Suppressor macrophage treated with lipopolysaccharide for 4 hours (primary cell): Measurements from ENCODE around the gene PAK5.

ENCODE experiments used
- DNase-seq: peaks from one replicate; pipeline ENCODE4 v3.0.0-alpha.2; 2020

The PAK5 gene

DNA sequence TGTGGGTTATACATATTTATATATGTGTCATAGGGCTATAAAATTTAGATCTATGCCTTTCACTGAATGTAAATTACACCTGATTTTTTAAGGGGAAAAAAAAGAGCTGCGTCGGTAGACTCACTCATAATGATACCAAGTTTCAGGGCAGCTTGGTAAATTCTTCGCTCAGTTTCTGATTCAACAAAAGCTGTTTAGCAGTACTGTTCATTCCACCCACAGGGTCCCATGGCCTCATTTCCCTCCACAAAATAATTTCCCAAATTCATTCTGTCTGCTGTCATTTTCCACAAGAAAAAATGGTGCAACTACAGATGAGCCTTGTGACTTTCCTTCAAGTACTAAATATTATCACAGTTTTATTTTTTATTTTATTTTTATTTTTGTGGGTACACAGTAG, 63.7 kb downstream of the PAK5 start:
- DNase-seq = no peak

DNA sequence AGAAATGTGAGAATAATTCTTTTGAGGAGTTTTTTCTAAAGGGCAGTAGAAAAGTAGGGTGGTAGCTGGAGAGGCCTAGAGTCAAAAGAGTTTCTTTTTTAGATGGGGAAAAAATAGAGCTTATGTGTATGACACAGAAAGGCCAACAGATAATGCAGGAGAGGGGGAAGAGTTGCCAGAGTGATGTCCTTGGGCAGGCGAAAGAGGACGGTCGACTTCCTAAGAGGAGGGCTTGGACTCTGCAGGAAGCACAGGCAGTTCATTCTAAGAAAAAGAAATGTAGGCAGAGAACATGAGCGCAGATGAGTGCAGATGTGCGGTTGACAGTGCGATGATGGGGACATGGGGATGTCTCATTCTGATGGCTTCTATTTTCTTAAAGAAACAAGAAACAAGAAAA, 68.9 kb downstream of the PAK5 start:
- DNase-seq = no peak

DNA sequence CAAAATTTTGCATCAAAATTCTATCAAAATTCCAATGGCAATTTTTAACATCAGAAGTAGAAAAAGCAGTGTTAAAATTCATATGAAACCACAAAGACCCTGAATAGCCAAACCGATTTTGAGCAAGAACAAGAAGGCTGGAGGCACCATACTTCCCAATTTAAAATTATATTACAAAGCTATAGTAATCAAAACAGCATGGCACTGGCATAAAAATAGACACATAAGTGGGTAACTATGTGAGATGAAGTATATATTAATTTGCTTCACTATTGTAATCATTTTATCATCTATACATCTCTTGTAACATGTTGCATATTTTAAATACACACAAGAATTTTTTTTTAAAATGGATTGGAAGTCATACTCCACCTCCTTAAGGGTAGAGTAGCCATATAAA, 77.4 kb downstream of the PAK5 start:
- no peak for DNase-seq

DNA sequence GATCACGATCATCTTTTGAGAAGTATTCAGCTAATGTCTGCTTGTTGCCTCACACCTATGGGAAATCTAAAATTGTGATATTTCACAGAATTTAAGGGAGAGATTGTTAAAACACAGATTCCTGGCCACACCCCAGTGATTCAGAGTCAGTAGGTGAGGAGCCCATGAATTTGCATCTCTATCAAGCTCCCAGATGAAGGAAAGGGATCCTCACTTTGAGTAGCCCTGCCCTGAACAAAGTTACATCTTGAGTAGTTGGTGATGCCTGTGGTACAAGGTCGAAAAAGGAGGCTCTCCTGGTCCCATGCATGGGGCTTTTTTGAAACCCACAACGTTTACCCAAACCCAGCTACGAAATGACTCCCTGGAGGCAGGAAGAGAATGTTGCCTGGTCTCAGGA, 79.5 kb downstream of the PAK5 start:
- DNase-seq = no peak

DNA sequence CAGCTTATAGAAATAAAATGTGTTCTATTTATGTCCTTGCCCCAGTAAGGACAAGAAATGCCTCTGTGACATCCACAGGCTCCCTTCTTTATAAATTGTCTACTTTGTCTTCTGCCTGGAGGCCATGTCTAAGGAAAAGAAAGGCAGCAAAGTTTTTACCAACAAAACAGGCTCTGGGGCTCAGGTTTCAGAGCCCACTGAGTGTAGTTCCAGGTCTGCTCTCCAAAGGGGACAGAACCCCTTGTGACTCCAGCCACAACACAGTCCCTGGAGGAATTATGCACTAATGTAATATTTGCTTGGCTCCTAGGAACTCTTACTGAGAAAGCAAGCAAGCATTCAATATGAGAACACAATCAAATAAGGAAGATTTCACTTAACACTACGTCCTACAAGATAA, 80.1 kb downstream of the PAK5 start:
- DNase-seq = no peak

DNA sequence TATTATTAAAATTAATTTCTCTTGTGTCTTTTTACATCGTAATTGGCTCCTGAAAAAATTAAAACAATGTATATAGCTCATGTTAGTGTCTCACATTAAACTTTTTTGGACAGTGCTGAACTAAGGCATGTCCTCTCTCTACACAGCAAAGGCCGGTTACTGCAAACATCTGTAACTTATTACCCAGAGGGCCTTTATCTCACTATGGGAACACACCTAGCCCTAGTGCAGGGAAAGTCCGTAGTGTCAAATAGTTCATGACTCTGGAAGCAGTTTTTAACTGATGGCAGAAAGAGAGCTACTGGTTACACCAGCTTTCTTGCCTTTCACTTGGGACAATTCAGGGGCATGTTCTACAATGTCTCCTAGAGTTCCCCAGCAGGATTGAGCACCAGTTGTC, 82.2 kb downstream of the PAK5 start:
- DNase-seq = no peak

DNA sequence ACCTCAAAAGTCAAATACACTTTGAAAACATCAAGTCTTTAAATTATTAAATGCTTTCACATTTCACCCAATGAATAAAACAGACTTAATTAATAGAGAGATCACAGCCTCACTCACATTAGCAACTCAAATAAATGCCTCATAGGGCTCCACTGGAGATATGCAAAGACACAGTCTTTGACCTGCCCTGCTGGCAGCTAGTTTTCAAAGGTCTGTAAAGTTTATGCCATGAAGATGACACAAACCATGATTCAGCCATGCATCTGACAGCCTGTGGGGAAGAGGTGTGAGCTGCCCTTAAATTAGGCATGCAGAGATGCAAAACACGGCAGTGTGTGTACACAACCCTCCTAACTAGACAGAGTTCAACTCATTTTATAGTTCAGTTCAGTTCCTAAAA, 83.6 kb downstream of the PAK5 start:
- no peak for DNase-seq

DNA sequence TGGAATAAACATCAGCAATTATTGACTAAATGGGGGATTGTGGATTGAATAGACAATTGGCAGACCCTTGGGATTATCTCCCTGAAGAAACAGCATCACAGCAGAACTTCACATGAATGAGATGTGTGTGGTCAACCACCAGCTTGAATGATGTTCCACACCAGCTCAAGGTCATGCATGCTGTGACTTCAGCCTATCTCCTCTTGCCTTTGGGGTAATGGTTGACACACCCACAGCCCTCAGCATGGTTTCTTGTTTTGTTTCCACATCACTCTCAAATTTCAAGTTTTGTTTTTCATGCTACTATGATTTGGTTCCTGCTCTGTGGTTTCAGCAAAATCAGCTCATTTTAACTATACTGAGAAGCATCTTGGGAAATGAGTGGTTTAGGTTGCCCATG, 94.3 kb downstream of the PAK5 start:
- no peak for DNase-seq

DNA sequence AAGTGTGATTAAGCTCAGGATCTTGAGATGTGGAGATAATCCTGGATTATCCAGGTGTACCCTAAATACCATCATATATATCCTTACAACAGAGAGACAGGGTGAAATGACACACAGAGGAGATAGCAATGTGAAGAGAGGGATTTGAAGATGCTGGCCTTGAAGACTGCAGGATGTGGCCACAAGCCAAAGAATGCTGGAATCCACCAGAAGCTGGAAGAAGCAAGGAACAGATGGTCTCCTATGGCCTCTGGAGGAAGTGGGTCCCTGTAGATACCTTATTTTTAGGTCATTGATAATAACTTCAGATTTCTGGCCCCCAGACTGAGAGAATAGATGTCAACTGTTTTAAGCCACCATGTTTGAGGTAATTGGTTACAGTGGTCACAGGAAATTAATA, 95.0 kb downstream of the PAK5 start:
- no peak for DNase-seq

DNA sequence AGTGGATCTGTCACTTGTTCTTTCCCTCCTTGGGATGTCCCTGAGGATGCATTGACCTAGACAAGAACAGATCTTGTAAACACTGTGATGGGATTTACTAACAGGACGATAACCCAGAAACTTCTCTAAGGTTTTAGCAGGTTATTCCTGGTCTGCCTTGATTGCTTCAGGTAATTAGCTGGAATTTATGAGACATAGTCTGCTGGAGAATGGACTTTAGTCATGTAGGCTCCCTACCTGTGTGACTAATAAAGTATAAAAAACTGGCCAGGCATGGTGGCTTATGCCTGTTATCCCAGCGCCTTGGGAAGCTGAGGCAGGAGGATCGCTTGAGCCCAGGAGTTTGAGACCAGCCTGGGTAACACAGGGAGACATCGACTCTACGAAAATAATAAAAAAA, 96.1 kb downstream of the PAK5 start:
- no peak for DNase-seq

DNA sequence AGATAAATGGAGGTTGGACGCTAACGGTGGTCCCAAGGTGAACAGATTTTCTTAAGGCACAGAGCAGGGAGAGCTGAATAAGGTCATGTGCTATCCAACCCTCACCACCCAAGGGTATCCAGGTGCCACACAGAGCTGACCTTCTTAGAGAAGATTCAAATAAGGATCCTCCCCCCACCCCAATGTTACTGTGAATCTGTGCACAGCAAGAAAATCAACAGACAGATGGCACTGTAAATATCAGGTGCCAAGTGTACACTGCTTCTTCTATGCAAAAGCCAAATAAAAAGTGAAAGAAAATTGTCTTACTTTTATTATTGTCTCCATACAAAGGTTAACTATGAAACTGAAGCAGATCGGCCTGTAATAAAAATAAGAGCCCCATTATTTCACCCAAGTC, 96.9 kb downstream of the PAK5 start:
- no peak for DNase-seq

DNA sequence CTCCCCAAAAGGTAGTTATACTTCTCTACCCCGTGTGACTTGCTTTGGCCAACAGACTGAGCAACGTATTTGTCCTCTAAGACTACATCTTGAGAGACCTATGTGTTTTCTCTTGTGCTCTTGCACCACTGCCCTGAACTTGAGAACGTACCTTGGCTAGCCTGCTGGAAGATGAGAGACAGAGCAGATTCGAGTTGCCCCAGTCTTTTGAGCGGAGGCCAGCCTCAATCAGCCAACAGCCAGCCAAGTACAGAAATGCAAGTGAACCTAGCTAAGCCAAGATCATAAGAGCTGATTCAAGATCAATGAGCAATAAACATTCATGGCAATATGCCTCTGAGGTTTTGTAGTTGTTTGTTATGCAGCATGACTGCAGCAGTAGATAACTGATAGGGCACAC, 98.4 kb downstream of the PAK5 start:
- no peak for DNase-seq

DNA sequence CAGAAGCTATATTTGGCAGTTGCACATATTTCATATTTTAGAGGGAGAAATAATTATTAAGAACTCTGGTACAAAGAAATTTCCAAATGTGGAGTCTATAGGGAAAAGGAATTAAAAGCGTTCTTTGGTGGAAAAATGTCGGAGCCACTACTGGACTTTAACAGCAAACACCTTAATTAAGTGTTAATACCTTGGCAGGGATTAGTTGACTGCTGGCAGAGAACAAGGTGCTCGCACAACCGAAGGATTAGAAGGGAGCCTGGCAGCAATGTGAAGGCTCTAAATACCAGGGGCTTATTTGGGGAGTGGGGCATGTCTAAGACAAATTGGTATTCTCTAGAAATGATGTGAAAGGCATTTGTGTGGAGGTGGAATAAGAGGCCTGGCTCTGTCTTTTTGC, 98.9 kb downstream of the PAK5 start:
- no peak for DNase-seq

DNA sequence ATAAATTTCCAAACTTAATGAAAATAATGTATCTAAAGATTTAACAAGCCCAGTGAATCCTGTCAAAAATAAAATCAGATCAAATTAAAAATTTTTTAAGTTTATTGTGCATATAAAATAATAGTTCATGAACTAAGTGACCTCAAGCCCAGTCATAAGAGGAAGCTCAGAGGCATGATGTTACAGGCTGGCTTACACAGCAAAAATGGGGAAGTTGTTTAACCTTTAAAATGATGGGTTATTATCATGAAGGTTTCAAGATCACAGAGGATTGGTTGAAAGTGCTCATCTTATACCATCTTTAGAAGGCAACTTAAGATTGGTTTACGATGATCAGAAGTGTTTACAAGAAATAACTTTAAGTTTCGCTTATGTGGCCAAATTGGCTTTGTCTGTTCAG, 102.5 kb downstream of the PAK5 start:
- DNase-seq = peak; percentile 12

DNA sequence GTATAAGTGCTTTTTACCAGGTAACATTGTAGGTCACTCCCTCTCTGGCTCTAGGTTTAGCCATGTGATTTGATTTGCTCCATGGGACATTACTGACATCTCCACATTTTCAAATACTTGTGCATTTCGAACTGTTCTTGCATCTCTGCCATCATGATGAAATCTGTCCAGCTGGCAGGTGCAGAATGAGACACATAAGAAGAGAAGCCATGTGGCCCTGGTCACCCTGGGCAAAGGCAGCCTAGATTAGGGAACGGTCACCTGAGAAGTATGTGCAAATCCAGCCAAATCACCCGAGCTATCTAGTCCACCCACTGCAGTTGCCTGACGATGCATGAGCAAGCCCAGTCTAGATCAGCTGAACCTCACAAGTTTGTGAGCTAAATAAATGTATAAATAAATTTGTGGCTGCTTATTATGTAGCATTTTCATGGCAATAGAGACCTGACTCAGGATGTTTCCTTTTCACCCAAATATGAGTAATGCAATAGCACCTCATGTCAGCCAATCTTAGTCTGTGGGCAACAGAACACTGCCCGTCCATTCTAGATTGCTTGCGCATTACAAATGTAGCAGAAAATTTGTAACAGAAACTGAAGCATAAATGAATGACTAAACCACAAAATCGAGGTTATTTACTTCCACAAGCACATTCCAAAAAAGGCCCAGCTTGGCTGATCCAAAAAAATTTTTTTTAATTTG, 115.2 kb downstream of the PAK5 start:
- no peak for DNase-seq

DNA sequence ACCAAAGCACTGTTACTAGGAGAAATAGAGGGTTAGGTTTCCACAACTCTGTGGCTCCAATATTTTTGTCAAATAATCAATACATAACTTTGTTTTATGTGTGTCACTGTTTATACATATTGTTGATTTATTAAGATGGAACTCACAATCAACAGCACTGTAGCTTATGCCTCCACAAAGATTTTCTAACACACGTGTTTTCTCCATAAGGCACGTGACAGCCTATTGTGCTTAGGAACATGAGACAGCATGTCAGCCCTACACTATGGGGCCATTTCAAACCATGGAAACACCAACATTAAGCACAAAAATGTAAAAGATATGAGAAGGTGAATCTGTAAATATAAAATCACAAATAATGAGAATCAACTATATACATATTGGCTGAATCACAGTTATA, 127.0 kb downstream of the PAK5 start:
- DNase-seq = no peak

DNA sequence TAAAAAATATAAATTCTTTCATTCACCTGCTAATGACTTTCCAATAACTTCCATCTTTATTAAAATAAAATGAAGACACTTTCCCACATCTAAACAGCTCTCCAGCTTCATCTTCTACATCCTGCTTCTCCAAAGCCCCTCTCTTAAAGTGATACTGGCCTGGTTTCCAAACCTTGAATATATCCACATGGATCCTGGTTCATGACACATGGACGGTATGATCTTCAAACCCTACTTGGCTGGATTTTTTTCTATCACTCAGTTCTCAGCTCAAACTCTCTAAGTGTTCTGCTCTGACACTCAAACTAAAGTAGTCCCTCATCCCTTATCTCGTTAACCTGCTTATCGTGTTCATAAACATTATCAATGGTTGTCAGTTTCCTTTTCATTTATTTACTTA, 128.2 kb downstream of the PAK5 start:
- DNase-seq = no peak

DNA sequence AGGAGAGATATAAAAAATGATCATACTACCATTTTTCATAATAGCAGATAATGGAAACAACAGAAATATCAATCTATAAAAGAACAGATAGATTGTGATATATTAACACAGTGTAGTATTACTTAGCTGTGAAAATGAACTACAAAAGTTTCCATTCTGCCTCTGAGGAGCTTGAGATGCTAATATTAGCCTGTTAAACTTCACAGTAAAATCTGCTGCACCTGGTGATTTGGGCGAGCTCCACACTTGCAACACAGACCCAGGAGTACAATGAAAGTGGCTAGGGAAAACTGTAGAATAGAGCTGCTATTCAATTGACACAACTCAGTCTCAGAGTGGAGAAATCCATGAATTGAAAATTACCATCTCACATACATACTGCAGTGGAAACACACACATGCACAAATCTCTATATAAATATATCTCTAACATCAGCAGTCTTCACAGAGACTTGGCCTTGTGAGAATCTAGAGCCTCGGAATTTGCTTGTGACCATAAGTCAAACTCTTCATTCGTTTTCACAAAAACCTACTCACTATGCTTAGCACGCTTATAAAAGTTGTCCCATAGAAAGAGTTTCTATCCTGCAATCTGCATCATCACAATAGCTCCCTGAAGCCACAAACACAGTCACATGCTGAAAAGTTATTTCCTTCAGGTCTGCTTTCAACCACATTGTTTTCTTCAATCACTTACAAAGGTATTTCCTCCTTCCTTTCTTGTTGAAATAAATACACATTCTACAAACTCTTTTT, 133.0 kb downstream of the PAK5 start:
- DNase-seq = no peak

DNA sequence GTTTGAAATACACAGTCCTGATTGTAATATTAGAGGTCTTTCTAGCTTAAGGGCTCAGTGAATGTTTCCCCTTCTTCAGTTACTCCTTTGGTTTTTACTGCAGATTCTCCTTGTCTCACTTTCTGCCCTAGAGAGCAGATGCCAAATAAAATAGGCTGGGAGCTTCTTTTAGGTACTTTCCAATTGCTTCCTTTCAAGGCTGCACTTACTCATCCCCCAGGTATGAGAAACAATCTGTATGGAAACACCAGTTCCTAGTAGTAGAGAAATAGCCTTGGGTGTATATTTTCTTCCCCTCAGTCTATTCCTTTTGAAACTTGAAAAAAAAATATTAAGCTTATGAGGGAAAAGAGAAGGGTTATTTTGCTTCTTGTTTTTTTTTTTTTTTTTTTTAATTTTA, 139.7 kb downstream of the PAK5 start:
- DNase-seq = no peak

DNA sequence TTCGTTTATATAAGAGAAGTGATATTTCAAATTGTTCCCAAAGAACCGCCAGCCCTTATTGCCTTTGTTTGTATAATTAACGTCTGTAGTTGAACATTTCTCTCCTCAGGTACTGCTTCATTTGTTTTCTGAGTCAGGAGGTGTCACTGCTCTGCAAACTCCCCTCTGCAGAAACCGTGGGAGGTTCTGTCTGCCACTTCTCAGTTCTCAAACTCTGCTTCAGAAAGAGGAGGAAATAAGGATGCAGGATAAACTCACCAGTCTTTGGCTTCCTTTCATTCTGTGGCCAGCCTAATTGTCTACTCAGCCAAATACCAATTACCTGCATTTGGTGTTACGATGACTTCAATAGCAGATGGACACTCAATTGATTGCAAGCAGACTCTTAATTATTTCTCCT, 149.8 kb downstream of the PAK5 start:
- DNase-seq = no peak

DNA sequence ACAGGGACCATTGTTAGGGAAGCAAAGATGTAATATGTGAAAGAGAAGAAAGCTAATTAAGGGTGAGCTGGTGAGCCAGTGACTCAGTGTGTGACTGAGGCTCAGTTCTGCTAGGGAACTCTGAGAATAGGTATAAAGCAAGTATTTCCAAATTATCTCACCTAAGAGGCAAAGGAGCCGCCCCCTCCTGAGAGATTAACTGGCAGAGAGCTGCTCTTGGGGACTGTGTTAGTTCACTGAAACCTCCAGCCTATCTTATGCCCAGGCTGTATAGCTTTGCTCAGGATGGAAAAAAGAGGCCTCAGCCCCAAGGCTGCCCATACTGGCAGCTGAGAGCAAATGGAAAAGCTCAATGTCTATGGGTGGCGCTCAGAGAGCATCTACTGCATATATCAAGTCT, 152.0 kb downstream of the PAK5 start:
- DNase-seq = no peak

DNA sequence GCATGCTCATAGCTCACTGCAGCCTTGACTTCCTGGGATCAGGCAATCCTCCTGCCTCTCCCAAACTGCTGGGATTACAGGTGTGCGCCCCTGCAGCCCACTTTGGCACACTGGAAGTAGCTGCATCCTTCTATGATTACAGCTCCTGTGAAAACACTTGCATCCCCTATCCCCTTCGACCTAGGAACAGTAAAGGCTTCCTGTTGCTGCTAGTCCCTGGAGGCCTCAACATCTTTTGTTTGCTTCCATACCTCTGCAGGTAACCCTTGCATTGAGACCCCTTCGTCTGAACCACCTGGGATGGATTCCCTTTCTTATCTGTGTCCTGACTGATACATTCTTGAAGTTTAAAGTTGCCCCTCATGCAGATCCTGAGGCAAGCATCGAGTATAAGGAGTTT, 152.4 kb downstream of the PAK5 start:
- DNase-seq = no peak

DNA sequence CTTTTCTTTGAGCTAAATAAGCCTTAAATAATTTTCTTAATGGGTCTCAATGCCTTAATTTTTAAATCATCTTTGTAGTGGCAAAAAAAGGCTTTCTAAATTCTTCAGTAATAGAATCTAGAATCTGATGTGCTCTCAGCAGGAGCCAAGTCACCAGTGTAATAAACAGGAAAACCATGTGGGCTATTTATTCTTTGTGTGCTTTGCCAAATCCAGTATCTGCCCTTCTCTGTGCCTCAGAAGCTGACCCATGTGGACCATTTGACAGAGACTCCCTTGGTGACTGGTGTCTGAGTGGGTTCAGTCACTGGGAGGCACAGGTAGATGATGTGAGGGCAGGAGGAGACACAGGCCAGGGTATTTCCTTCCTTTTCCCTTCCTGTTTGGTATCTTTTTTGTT, 152.9 kb downstream of the PAK5 start:
- DNase-seq = no peak

DNA sequence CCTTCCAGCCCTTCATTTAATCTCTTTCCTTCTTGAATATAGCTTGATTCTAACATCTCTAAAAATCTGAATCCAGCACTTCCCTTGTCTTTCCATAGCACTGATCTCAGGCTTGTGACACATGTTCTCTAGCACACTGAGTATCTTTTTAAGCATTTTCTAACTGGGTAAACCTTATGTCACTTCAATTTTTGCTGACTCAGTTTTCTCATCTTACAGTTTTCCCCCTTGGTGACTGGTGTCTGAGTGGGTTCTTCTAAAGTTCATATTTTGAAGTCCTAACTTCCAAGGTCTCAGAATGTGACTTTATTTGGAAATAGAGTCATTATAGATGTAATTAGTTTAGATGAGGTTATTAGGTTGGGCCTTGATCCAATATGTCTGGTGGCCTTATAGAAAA, 153.9 kb downstream of the PAK5 start:
- DNase-seq = no peak

DNA sequence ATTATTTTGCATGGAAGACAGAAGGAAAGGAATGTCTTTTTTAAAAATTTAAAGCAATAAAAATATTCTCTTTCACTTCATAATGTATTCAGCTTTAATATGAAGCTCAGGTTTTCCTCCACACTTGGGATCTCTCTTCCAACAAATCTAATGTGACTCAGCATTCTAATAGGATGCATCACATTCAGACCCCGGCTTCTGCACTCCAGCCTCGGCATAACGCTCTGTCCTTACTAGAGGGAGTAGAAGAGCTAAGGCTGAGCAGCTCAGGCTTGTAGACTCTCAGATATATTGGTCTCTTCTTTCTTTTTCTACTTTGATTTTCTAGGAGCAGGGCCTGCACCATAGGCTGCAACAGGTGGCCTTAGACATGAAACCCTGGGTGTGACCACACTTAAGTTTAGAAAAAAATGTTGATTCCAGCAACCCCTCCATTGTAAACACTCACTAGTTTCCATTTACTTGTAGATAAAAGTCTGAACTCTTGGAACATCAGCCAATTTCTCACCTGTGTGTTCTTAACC, 161.7 kb downstream of the PAK5 start:
- DNase-seq = no peak
